PC-9 (cell line): ENCODE data around the gene CMTR2. TPM values are rescaled to one million over a fixed set of nuclear protein-coding genes. Genes with fewer than 3 reads are reported as not detected.

Source experiments
- BruUV-seq: library from RNA; stranded (reverse); fragments of 400-500 nt; replicated peaks from 2 replicates; lab custom pipeline; 2021; lab: Mats Ljungman, UMichigan
- CTCF ChIA-PET: fragments of 300-600 bp; sonication (Branson Sonifier 250); formaldehyde crosslinking; loops from one replicate; lab custom pipeline; 2022; ENCODE audit warnings: antibody characterized with exemption; lab: Charles Lee
- POLR2A ChIA-PET: fragments of 300-600 bp; sonication (Branson Sonifier 250); formaldehyde crosslinking; loops from one replicate; lab custom pipeline; 2022; ENCODE audit warnings: antibody characterized with exemption; ENCODE audit not compliant: unreplicated experiment; lab: Charles Lee
- DNase-seq, 2 experiments: peaks; one replicate each; pipeline versions ENCODE4 v3.0.0 to v3.0.0-alpha.2; 2015 to 2022; ENCODE audit warnings: mixed read lengths in 1 of 2
- H2AFZ ChIP-seq: fragments of 200-600 bp; sonication (generic); 2 replicates; pipeline ENCODE4 v1.8.1; 2017; ENCODE audit warnings: antibody characterized with exemption
- H3F3A ChIP-seq: fragments of 200-600 bp; sonication (generic); 2 replicates; pipeline ENCODE4 v1.8.1; 2017; ENCODE audit warnings: antibody characterized with exemption, mild to moderate bottlenecking, low read depth; ENCODE audit not compliant: insufficient read depth
- H3K27ac ChIP-seq: fragments of 200-600 bp; sonication (generic); 2 replicates; pipeline ENCODE4 v1.6.1; 2016; ENCODE audit warnings: mixed run types
- H3K27me3 ChIP-seq: fragments of 200-600 bp; sonication (generic); 2 replicates; pipeline ENCODE4 v1.6.1; 2016; ENCODE audit warnings: low read depth, mixed run types; ENCODE audit not compliant: insufficient read depth
- H3K36me3 ChIP-seq: fragments of 200-600 bp; sonication (generic); 2 replicates; pipeline ENCODE4 v1.6.1; 2016; ENCODE audit warnings: low read depth, mixed run types
- H3K4me1 ChIP-seq: fragments of 200-600 bp; sonication (generic); replicated peaks from 2 replicates; pipeline ENCODE4 v1.6.1; 2016; ENCODE audit warnings: mixed run types; ENCODE audit not compliant: insufficient read depth
- H3K4me2 ChIP-seq: fragments of 200-600 bp; sonication (generic); 2 replicates; pipeline ENCODE4 v1.6.1; 2017; ENCODE audit warnings: mixed run types
- H3K4me3 ChIP-seq: fragments of 200-600 bp; sonication (generic); 2 replicates; pipeline ENCODE4 v1.6.1; 2016; ENCODE audit warnings: mixed run types
- H3K79me2 ChIP-seq: fragments of 200-600 bp; sonication (generic); 2 replicates; pipeline ENCODE4 v1.6.1; 2017; ENCODE audit warnings: low read depth, mixed run types
- H3K9me2 ChIP-seq: fragments of 200-600 bp; sonication (generic); 2 replicates; pipeline ENCODE4 v1.8.1; 2017; ENCODE audit warnings: mild to moderate bottlenecking; ENCODE audit not compliant: insufficient read depth
- H3K9me3 ChIP-seq: fragments of 200-600 bp; sonication (generic); 2 replicates; pipeline ENCODE4 v1.8.1; 2016; ENCODE audit warnings: low read depth; ENCODE audit not compliant: insufficient read depth
- H4K20me1 ChIP-seq: fragments of 200-600 bp; sonication (generic); 2 replicates; pipeline ENCODE4 v1.8.1; 2017; ENCODE audit not compliant: insufficient read depth
- EZH2 ChIP-seq: fragments of 200-600 bp; sonication (generic); IDR thresholded peaks from 2 replicates; pipeline ENCODE4 v1.8.0; 2017; ENCODE audit warnings: antibody characterized with exemption, low read depth
- intact Hi-C: fragments of 100-400 bp; cut with micrococcal nuclease; formaldehyde crosslinking; loops from one replicate; pipeline ENCODE4 v1.10.0; 2022; ENCODE audit not compliant: unreplicated experiment
- total RNA-seq: library from RNA; stranded (reverse); gene quantifications from 2 replicates; pipeline ENCODE4 v1.2.3, GENCODE V29; 2021
- TF ChIP-seq, protein P1 (sequence below): fragments of 200-600 bp; sonication (generic); conservative IDR thresholded peaks from 2 replicates; pipeline ENCODE4 v1.6.1; 2017; ENCODE audit warnings: mixed run types, antibody characterized with exemption, mild to moderate bottlenecking, moderate library complexity

CMTR2 gene
- total RNA-seq, 1 experiment from 2014 or later = 36.2 TPM

DNA sequence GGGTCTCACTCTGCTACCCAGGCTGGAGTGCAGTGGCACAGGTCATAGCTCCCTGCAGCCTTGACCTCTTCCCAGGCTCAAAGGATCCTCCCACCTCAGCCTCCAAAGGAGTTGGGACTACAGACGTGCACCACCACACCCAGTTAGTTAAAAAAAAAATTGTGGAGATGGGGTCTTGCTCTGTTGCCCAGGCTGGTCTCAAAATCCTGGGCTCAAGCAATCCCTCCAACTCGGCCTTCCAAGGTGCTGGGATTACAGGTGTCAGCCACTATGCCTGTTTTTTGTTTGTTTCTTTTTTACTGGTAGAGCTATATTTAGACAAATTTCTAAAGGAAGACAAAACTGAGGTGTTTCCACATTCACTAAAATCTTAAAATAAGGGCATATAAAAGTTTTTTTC, 1.7 kb downstream of the CMTR2 start:
- CTCF ChIA-PET = no interaction called here
- POLR2A ChIA-PET = interaction anchor here (0.7 kb wide), 1 partner anchor 9 kb away, joined by 5 read pairs; no protein-coding TSS in a partner anchor
- TF ChIP-seq EZH2 = no peak
- TF ChIP-seq, protein P1, sequence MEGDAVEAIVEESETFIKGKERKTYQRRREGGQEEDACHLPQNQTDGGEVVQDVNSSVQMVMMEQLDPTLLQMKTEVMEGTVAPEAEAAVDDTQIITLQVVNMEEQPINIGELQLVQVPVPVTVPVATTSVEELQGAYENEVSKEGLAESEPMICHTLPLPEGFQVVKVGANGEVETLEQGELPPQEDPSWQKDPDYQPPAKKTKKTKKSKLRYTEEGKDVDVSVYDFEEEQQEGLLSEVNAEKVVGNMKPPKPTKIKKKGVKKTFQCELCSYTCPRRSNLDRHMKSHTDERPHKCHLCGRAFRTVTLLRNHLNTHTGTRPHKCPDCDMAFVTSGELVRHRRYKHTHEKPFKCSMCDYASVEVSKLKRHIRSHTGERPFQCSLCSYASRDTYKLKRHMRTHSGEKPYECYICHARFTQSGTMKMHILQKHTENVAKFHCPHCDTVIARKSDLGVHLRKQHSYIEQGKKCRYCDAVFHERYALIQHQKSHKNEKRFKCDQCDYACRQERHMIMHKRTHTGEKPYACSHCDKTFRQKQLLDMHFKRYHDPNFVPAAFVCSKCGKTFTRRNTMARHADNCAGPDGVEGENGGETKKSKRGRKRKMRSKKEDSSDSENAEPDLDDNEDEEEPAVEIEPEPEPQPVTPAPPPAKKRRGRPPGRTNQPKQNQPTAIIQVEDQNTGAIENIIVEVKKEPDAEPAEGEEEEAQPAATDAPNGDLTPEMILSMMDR = no peak
- Histone ChIP-seq H4K20me1 (no peaks in the 10 kb centered on the region), H3K27ac (peak overlapping the region; percentile 93), H3K27me3 (no peaks in the 10 kb centered on the region), H3K4me2 (peak overlapping the region; percentile 83), H3K4me1 (peaks cover 35% of the 10 kb centered on the region), H3K9me3 (no peaks in the 10 kb centered on the region), H3K4me3 (peak overlapping the region; percentile 67), H2AFZ (no peak overlapping the region), H3K9me2 (peaks cover 9% of the 10 kb centered on the region; the same call in 1 of the 2 replicates), H3F3A (peaks cover 31% of the 10 kb centered on the region), H3K36me3 (peaks cover 51% of the 10 kb centered on the region), H3K79me2 (peaks cover 64% of the 10 kb centered on the region)
- no peak for DNase-seq
- intact Hi-C loops = loop anchor here (5.0 kb wide), 1 partner anchor 55 kb away; the partner anchor contains the start of gene HYDIN
- BruUV-seq = no TSS peak

DNA sequence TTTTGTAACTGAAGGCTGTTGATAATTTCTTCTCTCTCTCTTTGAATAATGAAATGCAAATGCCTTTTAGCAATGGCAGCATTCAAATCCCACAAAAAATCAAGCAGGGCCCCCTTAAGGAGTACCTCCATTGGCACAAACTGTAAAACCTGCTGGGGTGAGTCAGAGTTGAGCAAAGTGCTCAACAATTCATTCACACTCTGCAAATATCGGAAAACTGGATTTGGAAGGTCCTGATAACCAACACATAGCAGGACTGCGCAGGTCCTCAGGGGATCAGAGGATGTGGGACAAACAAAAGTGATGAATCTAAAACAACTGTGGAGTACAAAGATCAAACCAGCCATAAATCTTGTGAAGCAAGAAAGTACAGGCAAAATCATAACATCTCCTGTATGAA, 5.6 kb downstream of the CMTR2 start:
- H3K4me3 ChIP-seq = 0 out of 2 replicates have a peak overlapping the region, but pooled peaks have one; percentile 7
- TF ChIP-seq EZH2 = no peak
- TF ChIP-seq, protein P1 = no peak

DNA sequence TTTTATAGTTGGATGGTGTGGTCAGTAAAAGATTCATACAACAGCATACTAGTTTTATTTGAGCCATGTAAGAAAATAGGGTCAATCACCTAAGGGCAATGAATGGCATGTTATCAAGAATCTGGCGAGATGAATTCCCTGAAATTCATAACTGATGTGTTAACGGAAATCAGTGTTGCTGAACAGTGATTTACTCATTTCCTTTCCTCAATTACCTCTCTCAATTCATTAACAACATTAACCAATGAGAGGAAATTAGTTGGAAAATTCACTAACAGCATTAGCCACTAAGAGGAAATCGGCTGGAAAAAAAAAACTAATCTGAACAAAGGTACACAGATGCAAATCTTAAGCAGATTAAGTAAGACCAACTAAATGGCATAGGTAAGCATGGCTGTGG, 6.3 kb downstream of the CMTR2 start:
- intact Hi-C loops = no loop called here
- Histone ChIP-seq H4K20me1 (no peaks in the 10 kb centered on the region), H3K9me3 (no peaks in the 10 kb centered on the region), H3K4me3 (0 out of 2 replicates have a peak overlapping the region, but pooled peaks have one; percentile 7), H3K36me3 (peaks cover 57% of the 10 kb centered on the region), H3K27ac (peak overlapping the region; percentile 14; the same call in 1 of the 2 replicates), H3F3A (peaks cover 22% of the 10 kb centered on the region; the same call in 1 of the 2 replicates), H3K4me1 (peaks cover 18% of the 10 kb centered on the region), H3K79me2 (peaks cover 56% of the 10 kb centered on the region), H3K9me2 (peaks cover 10% of the 10 kb centered on the region; the same call in 1 of the 2 replicates), H3K4me2 (no peak overlapping the region), H2AFZ (no peak overlapping the region), H3K27me3 (no peaks in the 10 kb centered on the region)
- TF ChIP-seq EZH2 = no peak
- TF ChIP-seq, protein P1 = no peak
- BruUV-seq = no TSS peak
- ChIA-PET CTCF (no interaction called here), POLR2A (no interaction called here)
- no peak for DNase-seq

More for the DNA sequence above, 5.6 kb downstream of the CMTR2 start:
- Histone ChIP-seq H2AFZ (no peak overlapping the region), H3K9me3 (no peaks in the 10 kb centered on the region), H3K4me2 (no peak overlapping the region), H3K79me2 (peaks cover 63% of the 10 kb centered on the region), H3K27me3 (no peaks in the 10 kb centered on the region), H3K4me1 (peaks cover 21% of the 10 kb centered on the region), H4K20me1 (no peaks in the 10 kb centered on the region), H3K9me2 (peaks cover 9% of the 10 kb centered on the region; the same call in 1 of the 2 replicates), H3K36me3 (peaks cover 57% of the 10 kb centered on the region), H3F3A (peaks cover 28% of the 10 kb centered on the region; the same call in 1 of the 2 replicates), H3K27ac (no peak overlapping the region)
- no TSS peak for BruUV-seq
- intact Hi-C loops = no loop called here
- POLR2A ChIA-PET = no interaction called here
- no peak for DNase-seq
- CTCF ChIA-PET = no interaction called here
